Bronchial epithelial cell (primary cell): ENCODE results near the gene UMOD. TPM values are rescaled to one million over a fixed set of nuclear protein-coding genes. Genes with fewer than 3 reads are reported as not detected.

Source experiments
- DNase-seq: peaks from one replicate; pipeline ENCODE4 v3.0.0-alpha.2; 2010; ENCODE audit warnings: low read depth
- FAIRE-seq: peaks from 2 replicates; lab custom pipeline; 2011; peaks lifted over from hg19 to GRCh38; lab: Jason Lieb, UNC
- H3K27me3 ChIP-seq: 2 replicates; pipeline ENCODE4 v1.5.1; 2011; ENCODE audit warnings: low read length; ENCODE audit not compliant: control insufficient read depth, insufficient read depth
- H3K36me3 ChIP-seq: 2 replicates; pipeline ENCODE4 v1.5.1; 2011; ENCODE audit warnings: low read length; ENCODE audit not compliant: control insufficient read depth, insufficient read depth
- H3K4me3 ChIP-seq: 2 replicates; pipeline ENCODE4 v1.5.1; 2011; ENCODE audit warnings: mild to moderate bottlenecking, low read depth, low read length, control low read depth
- CTCF ChIP-seq: IDR thresholded peaks from 2 replicates; pipeline ENCODE4 v1.5.1; 2011; ENCODE audit warnings: mild to moderate bottlenecking, moderate library complexity, low read length, control low read depth, inconsistent platforms; ENCODE audit not compliant: insufficient read depth, severe bottlenecking
- total RNA-seq: library from RNA; depleted of rRNA; stranded (reverse); fragments of >200 nt; gene quantifications from 2 replicates; pipeline ENCODE4 v1.2.1, GENCODE V29; 2014

Gene UMOD
- total RNA-seq, 1 donor from 2014 or later = not detected

GRCh38 chr16:20291208-20292206 lies 61.0 kb downstream of the UMOD start:
- DNase-seq (no peak), FAIRE-seq (no peak)
- TF ChIP-seq CTCF = no peak
- no peaks in the 10 kb centered on the region for H3K27me3 ChIP-seq
- no peaks in the 10 kb centered on the region for H3K36me3 ChIP-seq
- H3K4me3 ChIP-seq = no peak overlapping the region

- H3K27me3 ChIP-seq = no peaks in the 10 kb centered on the region
- FAIRE-seq (no peak), DNase-seq (no peak)
- TF ChIP-seq CTCF = no peak
- no peaks in the 10 kb centered on the region for H3K36me3 ChIP-seq
- H3K4me3 ChIP-seq = no peak overlapping the region
Measured at GRCh38 chr16:20289571-20289970, 62.9 kb downstream of the UMOD start.

GRCh38 chr16:20285993-20286499 lies 66.5 kb downstream of the UMOD start:
- Histone ChIP-seq H3K27me3 (no peaks in the 10 kb centered on the region), H3K36me3 (no peaks in the 10 kb centered on the region), H3K4me3 (no peak overlapping the region)
- FAIRE-seq (no peak), DNase-seq (no peak)
- no peak for TF ChIP-seq CTCF

Other genes with a start within 250 kb of the UMOD start
- gene GP2, start 25.2 kb downstream of the UMOD start, total RNA-seq = not detected in 2 replicates
- not detected in 2 replicates for gene PDILT, start 52.0 kb upstream of the UMOD start, total RNA-seq
- gene ACSM5, start 56.8 kb upstream of the UMOD start, total RNA-seq = not detected in 2 replicates
- gene ACSM2A, start 98.8 kb upstream of the UMOD start, total RNA-seq = not detected in 2 replicates
- not detected in 2 replicates for gene ACSM2B, start 223.7 kb upstream of the UMOD start, total RNA-seq